NCI-H226 (cell line): Measurements from ENCODE around the gene NTNG2.
A peak's percentile ranks its signal among the peaks of the same experiment; 100 is the strongest.

ENCODE experiments used
- DNase-seq: peaks from one replicate; pipeline ENCODE4 v3.0.0-alpha.2; 2015

NTNG2 gene

GRCh38 chr9:132147839-132148238, 14.0 kb upstream of the NTNG2 start:
- no peak for DNase-seq

- no peak for DNase-seq
These were observed 11.6 kb upstream of the NTNG2 start for GRCh38 chr9:132150256-132150655.

GRCh38 chr9:132151118-132151517, 10.7 kb upstream of the NTNG2 start:
- DNase-seq, result no peak

- DNase-seq, result no peak
These were observed 9.6 kb upstream of the NTNG2 start for GRCh38 chr9:132152231-132152630.

GRCh38 chr9:132154863-132155567, 6.8 kb upstream of the NTNG2 start:
- no peak for DNase-seq

GRCh38 chr9:132155568-132155895, 6.3 kb upstream of the NTNG2 start:
- DNase-seq, result no peak

GRCh38 chr9:132156262-132156661, 5.6 kb upstream of the NTNG2 start:
- DNase-seq, result no peak

- DNase-seq, result no peak
These were observed 4.3 kb upstream of the NTNG2 start for GRCh38 chr9:132157347-132158116.

- DNase-seq, result peak; percentile 42
These were observed 786 bp upstream of the NTNG2 start for GRCh38 chr9:132160802-132161742.

- no peak for DNase-seq
These were observed 1.1 kb downstream of the NTNG2 start for GRCh38 chr9:132162764-132163456.

- no peak for DNase-seq
These were observed 1.6 kb downstream of the NTNG2 start for GRCh38 chr9:132163457-132163875.

GRCh38 chr9:132163876-132164603, 2.2 kb downstream of the NTNG2 start:
- no peak for DNase-seq

- no peak for DNase-seq
These were observed 2.9 kb downstream of the NTNG2 start for GRCh38 chr9:132164604-132165362.

- DNase-seq, result no peak
These were observed 4.7 kb downstream of the NTNG2 start for GRCh38 chr9:132166599-132166998.

- no peak for DNase-seq
These were observed 5.3 kb downstream of the NTNG2 start for GRCh38 chr9:132167192-132167591.

GRCh38 chr9:132168347-132168746, 6.5 kb downstream of the NTNG2 start:
- DNase-seq, result no peak

GRCh38 chr9:132168851-132169250, 7.0 kb downstream of the NTNG2 start:
- no peak for DNase-seq

GRCh38 chr9:132169672-132170392, 8.0 kb downstream of the NTNG2 start:
- DNase-seq, result peak; percentile 46

GRCh38 chr9:132171702-132172101, 9.8 kb downstream of the NTNG2 start:
- no peak for DNase-seq

- no peak for DNase-seq
These were observed 10.3 kb downstream of the NTNG2 start for GRCh38 chr9:132172185-132172584.

GRCh38 chr9:132175431-132175830, 13.6 kb downstream of the NTNG2 start:
- DNase-seq, result no peak
